IMR-90 (cell line): ENCODE measurements around the gene CWC25. TPM values are rescaled to one million over a fixed set of nuclear protein-coding genes. Genes with fewer than 3 reads are reported as not detected.

ENCODE experiments used
- ATAC-seq: fragments of 200-7000 bp; cut with Tn5 transposase; 2 replicates; pipeline ENCODE4 v1.9.1; 2020; ENCODE audit warnings: low read depth, mild to moderate bottlenecking, moderate library complexity
- BruUV-seq: library from RNA; stranded (reverse); fragments of 400-500 nt; replicated peaks from 2 replicates; lab custom pipeline; 2021; lab: Mats Ljungman, UMichigan
- CTCF ChIA-PET: fragments of 300-600 bp; formaldehyde crosslinking; extraction: SDS; loops from one replicate; lab custom pipeline; 2021; ENCODE audit warnings: antibody characterized with exemption; lab: Yijun Ruan, JAX
- POLR2A ChIA-PET: fragments of 300-600 bp; sonication (Branson Sonifier 250); formaldehyde crosslinking; loops from one replicate; lab custom pipeline; 2022; ENCODE audit warnings: antibody characterized with exemption; ENCODE audit not compliant: unreplicated experiment; lab: Charles Lee
- DNase-seq: peaks from one replicate; pipeline ENCODE4 v3.0.0; 2013
- H2AFZ ChIP-seq: replicated peaks from 2 replicates; pipeline ENCODE3; 2013; ENCODE audit warnings: low read length, mild to moderate bottlenecking; ENCODE audit not compliant: poor library complexity
- H2AK5ac ChIP-seq: 2 replicates; pipeline ENCODE4 v1.6.1; 2013; ENCODE audit warnings: low read depth, low read length, inconsistent platforms
- H2AK9ac ChIP-seq: replicated peaks from 2 replicates; pipeline ENCODE3; 2013; ENCODE audit warnings: mild to moderate bottlenecking, low read depth, low read length, moderate library complexity; ENCODE audit not compliant: poor library complexity
- H2BK120ac ChIP-seq: 2 replicates; pipeline ENCODE4 v1.6.1; 2013; ENCODE audit warnings: low read depth, low read length, inconsistent platforms
- H2BK15ac ChIP-seq: 3 replicates; pipeline ENCODE4 v1.6.1; 2013; ENCODE audit warnings: low read depth, low read length, inconsistent platforms
- H2BK20ac ChIP-seq: 2 replicates; pipeline ENCODE4 v1.6.1; 2013; ENCODE audit warnings: low read depth, mild to moderate bottlenecking, inconsistent platforms, low read length, moderate library complexity
- H2BK5ac ChIP-seq: 2 replicates; pipeline ENCODE4 v1.6.1; 2013; ENCODE audit warnings: mild to moderate bottlenecking, low read depth, low read length, inconsistent platforms; ENCODE audit not compliant: poor library complexity, severe bottlenecking
- H3K14ac ChIP-seq: replicated peaks from 2 replicates; pipeline ENCODE4 v1.6.1; 2013; ENCODE audit warnings: low read depth, low read length, inconsistent platforms
- H3K18ac ChIP-seq: 2 replicates; pipeline ENCODE4 v1.6.1; 2013; ENCODE audit warnings: low read depth, low read length, control low read depth
- H3K23ac ChIP-seq: 2 replicates; pipeline ENCODE4 v1.6.1; 2013; ENCODE audit warnings: low read depth, low read length, inconsistent platforms
- H3K27ac ChIP-seq: 2 replicates; pipeline ENCODE4 v1.5.1; 2013; ENCODE audit warnings: mild to moderate bottlenecking, control low read depth, low read length; ENCODE audit not compliant: insufficient read depth
- H3K27me3 ChIP-seq: 2 replicates; pipeline ENCODE4 v1.6.1; 2013; ENCODE audit warnings: low read length; ENCODE audit not compliant: control insufficient read depth, insufficient read depth
- H3K36me3 ChIP-seq: 2 replicates; pipeline ENCODE4 v1.6.1; 2013; ENCODE audit warnings: low read length, mixed read lengths; ENCODE audit not compliant: control insufficient read depth, insufficient read depth
- H3K4ac ChIP-seq: 2 replicates; pipeline ENCODE4 v1.6.1; 2013; ENCODE audit warnings: low read depth, low read length, inconsistent platforms
- H3K4me1 ChIP-seq: 2 replicates; pipeline ENCODE4 v1.6.1; 2013; ENCODE audit warnings: low read length, mixed read lengths; ENCODE audit not compliant: control insufficient read depth, insufficient read depth
- H3K4me2 ChIP-seq: 2 replicates; pipeline ENCODE4 v1.6.1; 2013; ENCODE audit warnings: low read depth, mild to moderate bottlenecking, control low read depth, low read length, moderate library complexity
- H3K4me3 ChIP-seq: 2 replicates; pipeline ENCODE4 v1.5.1; 2013; ENCODE audit warnings: low read depth, mild to moderate bottlenecking, control low read depth, low read length, moderate library complexity; ENCODE audit not compliant: insufficient read depth
- H3K56ac ChIP-seq: 2 replicates; pipeline ENCODE4 v1.6.1; 2013; ENCODE audit warnings: low read length, inconsistent platforms; ENCODE audit not compliant: insufficient read depth; ENCODE audit errors: extremely low read depth
- H3K79me1 ChIP-seq, 2 experiments: 2 replicates each; pipeline ENCODE4 v1.6.1; 2013; ENCODE audit warnings: low read length in 2 of 2, inconsistent platforms in 1 of 2, low read depth in 1 of 2
- H3K9ac ChIP-seq: 2 replicates; pipeline ENCODE4 v1.6.1; 2013; ENCODE audit warnings: low read depth, low read length, control low read depth
- H3K9me1 ChIP-seq: 2 replicates; pipeline ENCODE4 v1.6.1; 2013; ENCODE audit warnings: low read length, inconsistent platforms; ENCODE audit not compliant: insufficient read depth
- H3K9me3 ChIP-seq: 2 replicates; pipeline ENCODE4 v1.6.1; 2013; ENCODE audit warnings: low read length; ENCODE audit not compliant: control insufficient read depth, insufficient read depth
- H4K20me1 ChIP-seq: 2 replicates; pipeline ENCODE4 v1.6.1; 2013; ENCODE audit warnings: low read length, inconsistent platforms; ENCODE audit not compliant: insufficient read depth
- H4K5ac ChIP-seq: 2 replicates; pipeline ENCODE4 v1.6.1; 2013; ENCODE audit warnings: mild to moderate bottlenecking, low read depth, low read length, control low read depth
- H4K8ac ChIP-seq, 2 experiments: 2 replicates each; pipeline ENCODE4 v1.6.1; 2013; ENCODE audit warnings: low read depth in 2 of 2, low read length in 2 of 2, control low read depth in 1 of 2, inconsistent platforms in 1 of 2
- H4K91ac ChIP-seq: 2 replicates; pipeline ENCODE4 v1.6.1; 2013; ENCODE audit warnings: low read depth, low read length, inconsistent platforms; ENCODE audit not compliant: insufficient read depth
- BHLHE40 ChIP-seq: fragments of 150-350 bp; IDR thresholded peaks from 2 replicates; pipeline ENCODE4 v1.6.1; 2016; ENCODE audit warnings: mild to moderate bottlenecking, low read depth, low read length
- CEBPB ChIP-seq: IDR thresholded peaks from 2 replicates; pipeline ENCODE4 v1.6.1; 2012; ENCODE audit warnings: low read depth, low read length, improper control_type of control experiment
- CHD1 ChIP-seq: IDR thresholded peaks from 2 replicates; pipeline ENCODE4 v1.6.1; 2012; ENCODE audit warnings: low read depth, low read length, improper control_type of control experiment
- CTCF ChIP-seq: conservative IDR thresholded peaks from 2 replicates; pipeline ENCODE4 v1.5.1; 2012; ENCODE audit warnings: mild to moderate bottlenecking, low read depth, low read length, improper control_type of control experiment
- ELK1 ChIP-seq: fragments of 150-350 bp; IDR thresholded peaks from 2 replicates; pipeline ENCODE4 v1.6.1; 2016; ENCODE audit warnings: low read depth, mild to moderate bottlenecking, low read length, moderate library complexity, borderline replicate concordance
- FOS ChIP-seq: fragments of 150-350 bp; IDR thresholded peaks from 2 replicates; pipeline ENCODE4 v1.6.1; 2016; ENCODE audit warnings: low read depth, low read length
- MAFK ChIP-seq: IDR thresholded peaks from 2 replicates; pipeline ENCODE4 v1.6.1; 2012; ENCODE audit warnings: low read depth, low read length, improper control_type of control experiment
- MAZ ChIP-seq: IDR thresholded peaks from 2 replicates; pipeline ENCODE4 v1.6.1; 2012; ENCODE audit warnings: low read depth, mild to moderate bottlenecking, low read length, improper control_type of control experiment, moderate library complexity, borderline replicate concordance
- MXI1 ChIP-seq: IDR thresholded peaks from 2 replicates; pipeline ENCODE4 v1.6.1; 2012; ENCODE audit warnings: low read depth, mild to moderate bottlenecking, low read length, moderate library complexity, borderline replicate concordance
- NFE2L2 ChIP-seq: fragments of 150-350 bp; IDR thresholded peaks from 2 replicates; pipeline ENCODE4 v1.6.1; 2016; ENCODE audit warnings: low read depth, mild to moderate bottlenecking, low read length
- POLR2A ChIP-seq: IDR thresholded peaks from 2 replicates; pipeline ENCODE4 v1.6.1; 2012; ENCODE audit warnings: mild to moderate bottlenecking, low read depth, low read length
- RAD21 ChIP-seq: IDR thresholded peaks from 2 replicates; pipeline ENCODE4 v1.6.1; 2012; ENCODE audit warnings: low read length, improper control_type of control experiment
- RCOR1 ChIP-seq: IDR thresholded peaks from 2 replicates; pipeline ENCODE4 v1.6.1; 2012; ENCODE audit warnings: mild to moderate bottlenecking, low read length, improper control_type of control experiment; ENCODE audit not compliant: insufficient replicate concordance
- RFX5 ChIP-seq: IDR thresholded peaks from 2 replicates; pipeline ENCODE4 v1.8.0; 2012; ENCODE audit warnings: low read depth, mild to moderate bottlenecking, low read length, moderate library complexity
- SMC3 ChIP-seq: fragments of 150-350 bp; IDR thresholded peaks from 2 replicates; pipeline ENCODE4 v1.6.1; 2016; ENCODE audit warnings: low read depth, mild to moderate bottlenecking, antibody characterized with exemption, low read length, moderate library complexity
- USF2 ChIP-seq: fragments of 150-350 bp; IDR thresholded peaks from 2 replicates; pipeline ENCODE4 v1.6.1; 2017; ENCODE audit warnings: mild to moderate bottlenecking, antibody characterized with exemption, low read length, low read depth
- WGBS, 2 experiments: methylation state at CpG; one replicate each; pipeline versions ENCODE4 v1.1.5 to v1.1.7; 2013; ENCODE audit warnings: missing lambda C conversion rate in 2 of 2; ENCODE audit not compliant: insufficient read length in 1 of 2; ENCODE audit errors: extremely low coverage in 2 of 2; 5-methylcytosine and 5-hydroxymethylcytosine counted together
- dilution Hi-C: fragments of 300-500 bp; cut with HindIII; formaldehyde crosslinking; loops from one replicate; pipeline ENCODE4 v1.14.3; 2018; ENCODE audit warnings: low sequenced_read_pairs; ENCODE audit not compliant: unreplicated experiment
- in situ Hi-C: fragments of 300-500 bp; cut with MboI; formaldehyde crosslinking; loops from 3 replicates; pipeline ENCODE4 v1.14.3; 2019; ENCODE audit warnings: low sequenced_read_pairs, inconsistent platforms, mixed read lengths
- intact Hi-C: fragments of 100-400 bp; cut with micrococcal nuclease; formaldehyde crosslinking; loops from 2 replicates; pipeline ENCODE4 v1.10.0; 2022
- polyA plus RNA-seq, 3 experiments: library from polyadenylated mRNA; depleted of rRNA; stranded (reverse); fragments of >200 nt; gene quantifications; 2 replicates each; pipeline ENCODE4 v1.2.3, GENCODE V29; 2012; ENCODE audit warnings: low replicate concordance in 1 of 3
- total RNA-seq: library from RNA; depleted of rRNA; stranded (reverse); fragments of >200 nt; gene quantifications from 2 replicates; pipeline ENCODE4 v1.2.3, GENCODE V29; 2012

The CWC25 gene
- total and polyA plus RNA-seq, 2 of the 4 experiments (the other 2 are of a cell fraction) = 9.1 to 16.1 TPM

GRCh38 chr17:38852771-38853291 is 27.7 kb upstream of the CWC25 start:
- H3K9ac ChIP-seq = peak overlapping the region; percentile 95
- no peaks in the 10 kb centered on the region for H3K27me3 ChIP-seq
- H4K91ac ChIP-seq = peak overlapping the region; percentile 54
- H3K14ac ChIP-seq = peak overlapping the region; percentile 95
- dilution Hi-C loops = no loop called here
- peak overlapping the region; percentile 89 for H3K4ac ChIP-seq
- 0 out of 2 replicates have a peak, but pooled peaks cover 7% of the 10 kb centered on the region for H3K9me1 ChIP-seq
- peak overlapping the region; percentile 96 for H3K23ac ChIP-seq
- intact Hi-C loops = no loop called here
- ATAC-seq (peak; percentile 12), DNase-seq (no peak)
- in situ Hi-C loops = no loop called here
- H3K56ac ChIP-seq = peak overlapping the region; percentile 89
- H3K79me1 ChIP-seq = peaks cover 16 to 53% of the 10 kb centered on the region in 2 experiments
- peak overlapping the region; percentile 27; the same call in 1 of the 2 replicates for H4K5ac ChIP-seq
- peaks cover 51% of the 10 kb centered on the region for H4K20me1 ChIP-seq
- H2BK5ac ChIP-seq = peak overlapping the region; percentile 92
- TF ChIP-seq POLR2A (no peak), USF2 (no peak), CHD1 (no peak), NFE2L2 (no peak), CTCF (no peak), FOS (no peak), ELK1 (no peak), SMC3 (no peak), BHLHE40 (no peak), CEBPB (no peak), RAD21 (no peak), MXI1 (no peak; the same call in 1 of the 2 replicates), RCOR1 (no peak), MAFK (no peak), RFX5 (no peak), MAZ (no peak)
- peak overlapping the region; percentile 30 to 82 for H4K8ac ChIP-seq
- no peak overlapping the region for H2BK15ac ChIP-seq
- peaks cover 38% of the 10 kb centered on the region for H3K36me3 ChIP-seq
- H2AFZ ChIP-seq = no peak overlapping the region
- H3K18ac ChIP-seq = peak overlapping the region; percentile 10
- WGBS, 2 experiments = 3% methylated on average over 10 of the region's 19 CpGs; no CpG with 5 or more reads in 1 of the 2 experiments
- peak overlapping the region; percentile 7 for H2BK120ac ChIP-seq
- H2AK5ac ChIP-seq = peak overlapping the region; percentile 90
- POLR2A ChIA-PET = interaction anchor here (0.8 to 1.7 kb wide), 2 partner anchors 10 kb away, joined by 3 to 4 read pairs; no protein-coding TSS in a partner anchor
- H2AK9ac ChIP-seq = peak overlapping the region; percentile 95
- peak overlapping the region; percentile 97 for H3K4me2 ChIP-seq
- H3K4me1 ChIP-seq = peaks cover 3% of the 10 kb centered on the region; the same call in 1 of the 2 replicates
- peak overlapping the region; percentile 76 for H3K4me3 ChIP-seq
- peak overlapping the region; percentile 86 for H3K27ac ChIP-seq
- no peak overlapping the region for H2BK20ac ChIP-seq
- no TSS peak for BruUV-seq
- CTCF ChIA-PET = no interaction called here
- H3K9me3 ChIP-seq = no peaks in the 10 kb centered on the region
